Measurements from ENCODE around the gene SMARCE1.

The SMARCE1 gene

DNA sequence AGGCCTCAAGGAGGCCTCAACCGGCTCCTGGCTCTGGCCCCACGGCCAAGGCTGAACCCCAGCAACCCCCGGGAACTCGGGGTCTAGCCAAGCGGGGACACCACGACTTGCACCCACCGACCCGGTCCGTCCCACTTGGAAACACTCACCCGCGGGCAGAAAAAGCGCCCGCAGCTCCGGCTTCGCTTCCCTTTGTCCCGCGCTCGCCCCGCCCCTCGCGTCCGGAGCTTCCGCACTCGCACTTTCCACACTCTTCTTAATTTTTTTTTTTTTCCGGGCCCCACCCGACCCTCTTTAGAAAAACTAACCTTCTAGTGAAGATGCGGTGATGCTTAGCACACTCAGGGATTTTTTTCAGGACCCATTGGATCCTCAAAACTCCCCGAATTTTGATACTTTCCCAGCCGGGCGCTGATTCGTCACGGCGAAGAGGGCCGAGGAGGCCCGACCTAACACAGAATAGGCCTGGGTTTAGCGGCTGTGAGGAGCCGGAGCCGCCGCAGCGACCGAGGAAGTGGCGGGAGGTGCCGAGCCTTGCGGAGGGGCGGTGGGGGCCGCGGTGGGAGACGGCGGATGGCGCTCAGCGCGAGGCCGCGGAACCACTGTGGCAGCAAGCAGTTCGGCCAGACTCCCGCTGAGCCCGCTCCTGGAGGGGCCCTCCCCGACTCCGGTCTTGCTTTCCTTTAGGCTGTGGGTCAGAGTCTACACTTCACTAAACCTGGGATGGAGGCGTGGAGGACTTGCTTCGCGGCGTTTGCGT, at the start of gene SMARCE1:
Gene SMARCE1, minus strand, starts transcription at position 195 of the 760 bp plus-strand sequence. CDS start 2,016 bp downstream, outside the sequence.
- peak; percentile 53 for DNase-seq (ENCODE audit: low read depth)

GRCh38 chr17:40697297-40697696, 49.7 kb upstream of the SMARCE1 start:
- DNase-seq (ENCODE audit: low read depth), result no peak

DNA sequence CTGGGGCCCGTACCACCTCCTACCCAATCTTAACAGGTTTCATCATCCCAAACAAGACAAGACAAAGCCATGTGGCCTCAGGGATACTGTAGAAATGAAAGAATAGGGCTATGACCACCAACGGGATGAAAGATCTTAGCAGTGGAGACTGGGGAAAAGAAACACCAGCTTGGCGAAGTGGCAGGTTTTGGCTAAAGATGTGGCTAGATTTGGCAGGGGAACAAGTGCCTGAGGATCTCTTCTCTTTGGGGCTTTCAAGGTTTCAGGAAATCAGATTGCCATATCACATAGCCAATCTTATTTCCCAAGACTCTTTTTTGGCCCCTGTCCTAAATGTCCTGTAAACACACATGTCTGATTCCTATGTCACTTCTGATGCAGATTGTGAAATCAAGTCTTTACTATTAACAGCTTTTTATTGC, 49.0 kb upstream of the SMARCE1 start:
- DNase-seq (ENCODE audit: low read depth), result no peak

DNA sequence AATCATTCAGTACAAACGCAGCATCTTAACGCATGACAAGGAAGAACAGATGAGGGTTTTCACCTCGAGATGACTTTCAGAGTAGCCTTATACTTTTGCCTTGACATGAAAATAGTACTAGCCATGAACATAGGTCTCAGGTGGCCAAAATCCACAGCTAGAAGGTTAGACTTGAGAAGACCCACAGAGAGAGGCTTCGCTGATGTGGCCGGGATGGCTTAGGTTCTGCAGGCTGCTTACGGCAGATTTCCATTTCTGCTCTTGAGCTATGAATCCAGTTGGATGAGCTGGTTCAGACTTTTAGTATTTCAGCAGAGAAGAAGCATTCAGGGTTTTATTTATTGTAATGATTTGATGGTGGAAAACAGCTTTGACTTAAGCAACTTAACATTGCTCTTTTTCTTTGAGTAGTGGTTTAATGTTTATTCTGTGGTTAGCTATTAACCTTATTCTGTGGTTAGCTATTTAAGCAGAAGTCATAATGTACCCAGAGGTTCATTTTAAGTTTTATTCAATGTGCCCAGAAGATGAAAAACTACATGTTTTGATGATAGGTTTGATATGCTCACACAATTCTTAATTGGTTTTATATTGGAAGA, 48.4 kb upstream of the SMARCE1 start:
- no peak for DNase-seq (ENCODE audit: low read depth)

DNA sequence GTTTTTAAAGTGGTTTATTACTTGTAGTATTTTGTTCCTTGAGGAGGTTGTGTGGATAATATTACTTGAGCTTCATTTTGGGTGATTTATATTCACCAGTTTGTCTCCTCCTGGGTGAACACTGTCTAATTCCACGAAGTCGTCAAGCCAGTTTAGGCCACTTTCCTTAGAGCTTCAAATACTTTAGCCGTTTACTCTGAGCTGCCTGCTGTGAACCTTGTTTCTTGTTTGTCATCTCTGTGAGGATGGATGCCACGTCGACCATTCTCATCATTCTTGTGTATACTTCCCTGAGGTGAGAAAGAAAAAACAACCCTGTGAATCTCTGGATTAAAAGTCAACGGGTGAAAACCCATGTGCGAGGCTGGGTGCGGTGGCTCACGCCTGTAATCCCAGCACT, 47.0 kb upstream of the SMARCE1 start:
- DNase-seq (ENCODE audit: low read depth), result no peak

- DNase-seq (ENCODE audit: low read depth), result no peak
Measured at GRCh38 chr17:40687106-40687505, 39.5 kb upstream of the SMARCE1 start.

DNA sequence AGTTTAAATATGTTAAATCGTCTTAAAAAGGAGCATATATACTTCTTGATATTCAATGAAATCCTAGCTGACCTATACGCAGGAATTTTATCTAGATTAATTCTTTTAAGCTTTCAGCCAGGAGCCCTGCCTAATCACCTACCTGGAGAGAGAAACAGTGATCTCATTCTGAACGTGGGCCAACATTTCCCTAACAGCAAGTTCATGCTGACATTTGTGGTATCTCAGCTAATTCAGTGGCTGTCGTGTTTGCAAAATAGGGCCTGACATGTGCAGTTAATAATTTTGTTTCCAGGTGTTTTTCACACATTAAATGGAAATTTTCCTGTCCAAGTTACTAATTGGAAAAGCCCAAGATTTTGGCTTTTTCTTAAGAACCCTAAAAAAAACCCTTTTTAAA, 38.6 kb upstream of the SMARCE1 start:
- no peak for DNase-seq (ENCODE audit: low read depth)

DNA sequence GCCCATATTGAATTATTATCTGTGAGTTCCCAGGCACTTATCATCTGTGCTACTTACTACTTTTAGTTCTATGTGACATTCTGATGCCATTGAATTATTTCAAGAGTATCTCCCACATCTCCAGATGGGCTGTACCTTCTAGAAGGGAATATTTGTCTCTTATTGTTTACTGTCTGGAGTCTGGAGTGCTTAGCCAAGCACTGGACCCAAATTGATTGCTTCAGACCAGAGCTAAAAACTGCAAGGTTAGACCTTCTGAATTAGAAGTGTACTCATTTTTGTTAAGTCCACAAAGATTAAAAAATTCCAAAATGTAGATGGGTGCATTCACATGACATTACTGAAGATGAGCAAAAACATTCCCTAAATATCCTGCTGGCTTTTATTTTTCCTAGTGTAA, 33.4 kb upstream of the SMARCE1 start:
- DNase-seq (ENCODE audit: low read depth), result no peak

- DNase-seq (ENCODE audit: low read depth), result no peak
Measured at GRCh38 chr17:40679523-40679907, 31.9 kb upstream of the SMARCE1 start.

DNA sequence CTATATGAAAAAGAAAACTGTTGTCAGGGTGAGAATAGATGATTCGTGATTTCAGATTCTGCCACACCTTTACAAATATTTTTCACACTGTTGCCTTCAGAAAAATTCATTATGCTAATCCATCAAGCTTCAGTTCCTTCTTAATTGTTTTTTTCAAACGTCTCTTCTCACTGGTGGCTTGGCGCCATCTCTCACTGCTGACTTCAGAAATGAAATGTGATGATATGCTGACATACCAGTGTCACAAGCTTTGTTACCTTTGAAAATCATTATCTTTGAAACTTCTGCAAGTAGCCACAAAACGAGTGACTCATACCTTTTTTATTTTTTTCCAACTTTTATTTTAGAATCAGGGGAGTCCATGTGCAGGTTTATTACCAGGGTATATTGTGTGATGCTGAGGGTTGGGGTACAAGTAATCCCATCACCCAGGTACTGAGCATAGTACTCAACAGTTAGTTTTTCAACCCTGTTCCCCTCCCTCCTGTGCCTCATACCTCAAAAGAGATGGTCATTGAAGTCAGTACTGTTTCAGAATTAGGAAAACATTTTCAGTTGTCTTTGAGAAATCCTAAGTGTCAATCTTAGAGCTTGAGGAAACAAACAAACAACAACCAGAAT, 31.4 kb upstream of the SMARCE1 start:
- DNase-seq (ENCODE audit: low read depth), result no peak

GRCh38 chr17:40675905-40676304, 28.3 kb upstream of the SMARCE1 start:
- no peak for DNase-seq (ENCODE audit: low read depth)

DNA sequence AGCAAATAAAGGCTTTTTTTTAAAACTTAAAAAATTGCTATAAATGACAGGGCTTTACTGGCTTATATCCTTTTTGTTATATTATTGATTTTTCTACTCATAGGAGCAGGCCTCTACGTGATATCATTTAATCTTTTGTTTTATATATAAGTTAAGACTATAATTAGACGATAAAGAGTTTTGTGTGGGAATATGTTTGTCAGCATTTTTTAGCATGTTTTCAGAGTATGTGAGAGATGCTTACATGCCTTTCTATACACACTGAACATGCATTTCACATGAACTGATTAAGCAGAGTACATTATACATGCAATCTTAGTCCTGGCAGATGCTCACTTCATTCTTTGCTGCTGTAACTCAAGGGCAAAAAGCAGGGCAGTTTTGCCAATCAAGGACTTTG, 25.0 kb upstream of the SMARCE1 start:
- no peak for DNase-seq (ENCODE audit: low read depth)

DNA sequence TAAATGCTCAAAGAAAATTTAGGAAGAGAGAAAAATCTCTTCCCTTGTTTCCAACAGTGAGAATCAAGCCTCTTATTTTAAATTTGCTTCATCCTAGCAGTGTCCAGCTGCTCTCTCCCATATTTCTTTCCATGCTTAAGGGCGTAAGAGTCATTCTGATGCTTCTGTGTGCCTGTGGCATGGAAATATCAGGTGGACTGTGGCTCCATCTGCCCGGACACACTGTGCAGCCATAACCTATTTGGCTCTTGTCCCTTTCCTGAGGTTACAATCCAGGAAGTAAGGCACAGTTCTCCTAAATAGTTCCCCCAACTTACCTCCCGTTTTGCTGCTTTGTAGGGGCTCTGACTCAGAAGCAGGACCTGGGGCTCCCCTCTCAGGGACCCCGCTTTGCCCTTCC, 23.7 kb upstream of the SMARCE1 start:
- DNase-seq (ENCODE audit: low read depth), result no peak

DNA sequence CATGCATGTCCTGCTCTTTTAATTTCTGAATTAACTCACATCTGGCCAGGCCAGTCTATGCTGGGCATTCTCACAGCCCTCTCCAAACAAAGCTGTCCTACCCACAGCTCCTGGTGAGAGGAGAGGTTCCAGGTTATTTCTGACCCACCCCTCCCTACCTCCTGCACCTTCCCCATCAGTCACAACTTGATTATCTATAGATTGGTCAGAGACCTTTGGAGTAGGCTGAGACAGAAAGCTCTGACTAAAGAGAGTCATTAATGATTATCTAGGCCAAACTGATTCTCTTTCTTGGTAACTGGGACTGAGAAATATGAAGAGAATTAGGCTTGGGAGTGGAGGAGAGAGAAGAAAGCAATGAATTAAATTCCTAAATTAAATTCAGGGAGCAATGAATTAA, 18.7 kb upstream of the SMARCE1 start:
- DNase-seq (ENCODE audit: low read depth), result no peak

DNA sequence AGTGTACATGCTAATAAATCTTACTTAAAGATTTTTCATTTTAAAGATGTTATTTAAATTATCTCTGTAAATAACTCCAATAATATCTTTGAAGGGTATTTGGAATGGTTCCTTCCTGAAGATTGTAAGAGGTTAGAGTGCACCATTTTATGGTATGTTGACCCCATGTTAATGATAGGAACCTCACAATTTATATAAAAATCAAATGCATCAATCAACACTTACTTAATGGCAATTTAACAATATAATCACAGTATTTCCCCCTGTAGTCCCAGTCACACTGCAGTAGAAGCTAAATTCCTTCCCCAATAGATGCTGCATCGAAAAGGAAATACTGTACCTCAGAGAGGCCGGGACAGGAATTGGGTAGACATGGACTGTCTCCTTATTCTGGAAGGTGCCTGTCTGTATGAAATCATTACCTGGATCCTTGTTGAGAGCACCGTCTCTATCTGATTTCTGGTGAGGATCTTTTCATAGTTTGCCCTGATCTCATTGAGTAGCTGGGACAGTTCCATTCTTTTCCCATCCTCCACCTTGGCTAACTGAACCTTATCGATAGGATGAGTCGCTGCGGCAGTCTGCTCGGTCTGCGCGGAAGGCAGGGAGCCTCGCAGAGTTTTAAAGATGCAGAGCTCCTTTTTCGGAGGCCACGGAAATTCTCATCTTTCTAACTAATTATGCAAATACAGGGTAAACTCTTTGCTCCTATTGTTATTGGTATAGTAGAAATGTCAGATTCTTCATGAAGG, 17.1 kb upstream of the SMARCE1 start, which contains the start of gene KRT222:
Gene KRT222, minus strand, starts transcription at position 596 of the 752 bp plus-strand sequence. Its CDS starts 78 bp downstream, at position 518.
- no peak for DNase-seq (ENCODE audit: low read depth)

DNA sequence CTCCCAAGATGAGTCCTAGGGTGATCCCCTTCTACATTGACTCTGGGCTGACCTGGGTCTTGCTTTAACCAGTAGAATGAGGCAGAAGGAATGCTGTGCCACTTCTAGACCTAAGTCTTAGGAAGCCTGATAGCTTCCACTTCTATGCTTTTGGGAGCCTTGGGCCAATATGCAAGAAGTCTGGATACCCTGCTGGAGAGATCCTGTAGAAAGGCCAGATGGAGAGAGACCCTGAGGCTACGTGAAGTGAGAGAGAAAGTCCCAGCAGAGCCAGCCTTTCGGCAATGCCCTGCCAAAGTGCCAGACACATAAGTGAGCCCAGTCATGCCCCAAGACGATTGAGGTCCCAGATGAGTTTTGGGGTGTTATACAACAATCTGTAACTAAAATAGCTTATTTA, 15.6 kb upstream of the SMARCE1 start:
- DNase-seq (ENCODE audit: low read depth), result no peak

- DNase-seq (ENCODE audit: low read depth), result no peak
Measured at GRCh38 chr17:40659911-40660310, 12.3 kb upstream of the SMARCE1 start.

GRCh38 chr17:40658396-40658795, 10.8 kb upstream of the SMARCE1 start:
- no peak for DNase-seq (ENCODE audit: low read depth)

DNA sequence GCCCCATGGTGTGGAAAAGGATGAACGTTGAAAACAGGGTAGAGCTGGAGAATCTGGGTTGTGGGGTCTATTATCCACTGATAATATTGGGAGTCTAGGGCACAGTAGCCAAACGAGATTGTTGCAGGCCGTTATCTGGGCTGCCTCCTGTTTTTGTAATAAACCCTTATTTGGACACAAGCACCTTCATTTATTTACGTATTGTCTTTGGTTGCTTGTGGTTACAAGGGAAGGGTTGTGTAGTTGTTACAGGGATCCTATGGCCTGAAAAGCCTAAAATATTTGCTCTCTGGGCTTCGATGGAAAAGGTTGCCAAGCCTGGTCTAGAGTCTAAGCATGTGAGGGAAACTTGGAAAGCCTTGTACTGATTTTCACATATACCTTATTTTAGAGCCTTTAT, 4.3 kb upstream of the SMARCE1 start:
- no peak for DNase-seq (ENCODE audit: low read depth)

GRCh38 chr17:40648384-40648968, 858 bp upstream of the SMARCE1 start:
- no peak for DNase-seq (ENCODE audit: low read depth)

DNA sequence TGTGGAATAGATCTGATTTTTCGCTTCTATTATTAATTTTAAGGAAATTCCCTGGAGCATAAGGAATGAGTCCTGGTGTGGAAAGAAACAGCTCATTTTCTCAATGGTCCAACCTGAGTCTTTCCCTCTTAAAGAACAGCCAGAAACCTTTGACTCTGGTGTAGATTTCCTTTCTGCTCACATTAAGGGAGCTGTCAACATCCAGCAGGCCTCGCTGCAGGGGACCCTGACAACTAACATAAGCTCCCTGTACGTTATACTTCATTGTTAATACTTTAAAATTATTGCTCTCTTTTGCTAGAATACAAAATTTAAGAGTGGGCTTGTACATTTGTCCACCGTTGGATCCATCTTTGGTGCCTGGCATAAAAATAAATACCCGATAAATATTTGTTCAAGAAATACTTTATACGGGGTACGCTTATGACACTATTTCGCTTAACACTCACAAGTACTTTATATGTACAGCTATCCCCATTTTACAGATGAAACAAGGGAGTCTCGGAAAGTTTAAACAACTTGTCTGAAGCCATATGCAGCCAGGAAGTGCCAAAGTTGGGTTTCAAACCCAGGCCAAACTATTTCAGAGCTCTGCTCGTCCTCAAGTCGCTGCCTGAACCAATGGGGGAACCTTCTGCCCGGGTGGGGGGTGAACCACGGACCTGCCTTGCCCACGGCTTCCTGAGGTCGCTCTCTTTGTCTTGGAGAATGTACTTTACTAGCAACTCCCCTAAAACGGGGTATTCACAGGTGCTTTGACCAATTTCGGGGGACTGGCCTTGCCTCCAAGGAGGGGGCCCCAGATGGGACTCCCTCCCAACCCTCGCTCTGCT, 611 bp downstream of the SMARCE1 start:
- no peak for DNase-seq (ENCODE audit: low read depth)

All from stimulated activated CD8-positive, alpha-beta memory T cell treated with anti-CD3 and anti-CD28 coated beads, Interleukin-15, amount 100 ng/mL, for 1 hour (primary cell).